GM21529 (cell line): Measurements from ENCODE around the gene FRS3.

Experiments used
- ATAC-seq: cut with Tn5 transposase; IDR thresholded peaks from one replicate; pipeline ENCODE4 v1.9.1; 2021; ENCODE audit not compliant: unreplicated experiment

The FRS3 gene

DNA sequence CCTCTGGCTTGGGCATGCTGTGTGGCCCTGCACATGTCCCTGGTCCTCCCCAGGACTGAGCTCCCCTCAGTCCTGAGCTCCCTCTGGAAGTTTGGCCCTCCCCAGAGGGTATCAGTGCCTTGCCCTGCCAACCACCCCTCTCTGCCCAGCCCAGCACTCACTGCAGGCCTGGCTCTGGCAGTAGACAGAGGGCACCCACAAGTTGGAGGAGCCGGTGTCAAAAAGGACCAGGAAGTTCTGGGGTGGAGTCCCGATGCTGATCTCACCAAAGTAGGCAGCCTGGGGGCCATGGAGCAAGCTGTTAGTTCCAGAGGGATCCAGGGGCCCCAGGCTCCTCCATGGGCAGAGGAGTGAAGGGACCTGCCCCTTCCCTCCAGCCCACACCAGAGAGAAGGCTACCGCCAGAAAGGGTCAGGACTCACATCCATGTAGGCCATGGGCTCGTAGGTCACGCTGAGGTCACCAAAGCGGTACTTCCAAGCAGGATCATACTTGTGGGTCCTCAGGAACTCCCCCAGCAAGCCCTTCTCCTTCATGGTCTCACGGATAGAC lies 35.4 kb downstream of the FRS3 start:
- no peak for ATAC-seq

DNA sequence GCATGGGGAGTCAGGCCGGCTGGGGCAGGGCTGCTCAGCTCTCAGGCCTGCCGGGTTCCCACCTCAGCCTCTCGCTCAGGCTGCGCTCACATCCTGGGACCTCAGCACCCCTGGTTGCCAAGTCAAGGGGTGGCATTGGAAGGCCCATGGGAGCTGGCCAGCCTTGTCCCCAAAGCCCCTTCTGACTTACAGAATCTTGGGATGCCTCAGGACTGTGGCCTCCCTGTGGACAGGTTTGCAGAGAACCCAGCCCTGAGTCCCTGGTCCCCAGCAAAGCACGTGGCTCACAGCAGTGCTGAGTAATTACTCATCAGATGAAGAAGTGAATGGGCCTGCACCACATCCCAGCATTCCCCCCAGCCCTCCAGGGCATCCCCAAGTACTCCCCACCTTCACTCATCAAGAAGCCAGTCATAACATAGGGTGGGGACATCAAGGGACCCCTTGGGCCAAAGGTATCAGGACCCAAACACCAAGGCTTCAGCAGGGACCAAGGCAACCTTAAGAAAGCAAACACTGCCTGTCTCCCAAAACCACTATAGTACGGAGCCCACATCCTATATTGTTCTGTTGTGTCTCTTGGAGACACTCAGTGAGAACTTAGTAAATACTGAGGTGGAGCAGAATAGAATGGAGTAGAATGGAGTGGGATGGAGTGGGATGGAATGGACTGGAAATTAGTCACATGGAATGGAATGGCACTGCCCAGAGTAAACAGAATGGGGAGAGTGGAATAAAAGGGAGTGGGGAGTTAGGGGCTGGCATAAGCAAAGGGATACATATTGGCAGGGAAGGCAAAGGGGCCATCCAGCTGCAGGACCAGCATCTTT lies 36.1 kb downstream of the FRS3 start:
- ATAC-seq = no peak

DNA sequence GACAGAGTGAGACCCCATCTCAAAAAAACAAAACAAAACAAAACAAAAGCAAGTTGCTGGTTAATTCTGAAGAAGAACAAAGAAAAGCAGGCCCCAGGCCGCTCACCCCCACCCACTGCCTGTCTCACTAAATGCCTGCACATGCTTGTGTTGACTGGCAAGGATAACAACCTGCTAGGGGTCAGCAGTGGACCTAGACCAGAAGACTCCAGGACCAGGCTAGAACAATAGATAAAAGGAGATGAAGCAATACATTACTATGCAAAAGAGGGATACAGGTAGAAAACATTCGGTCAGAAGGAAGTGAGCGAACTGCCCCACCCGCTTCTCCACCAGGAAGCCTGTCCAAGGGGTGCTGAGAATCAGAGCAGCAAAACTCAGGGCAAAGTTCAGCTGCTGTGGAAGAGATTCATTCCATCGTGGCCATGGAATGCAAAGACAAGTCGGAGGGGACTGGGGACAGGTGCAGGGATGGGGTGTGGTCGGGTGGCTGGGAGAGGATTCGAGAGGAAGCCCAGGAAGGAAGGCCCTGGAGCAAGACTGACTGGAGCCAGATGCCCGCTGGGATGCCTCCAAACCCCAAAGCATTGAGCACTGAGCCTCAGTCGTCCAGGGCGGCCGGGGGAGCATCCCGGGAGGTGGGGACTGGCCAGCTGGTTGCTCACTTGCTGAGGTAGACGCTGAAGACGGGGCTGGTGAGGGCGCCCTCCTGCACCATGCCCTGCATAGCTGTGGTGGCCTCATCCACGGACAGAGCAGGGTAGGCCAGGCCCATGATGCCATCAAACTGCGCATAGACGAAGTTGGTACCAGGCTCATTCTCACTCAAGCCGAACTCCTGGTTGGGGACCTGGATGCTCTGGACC lies 37.8 kb downstream of the FRS3 start:
- no peak for ATAC-seq

DNA sequence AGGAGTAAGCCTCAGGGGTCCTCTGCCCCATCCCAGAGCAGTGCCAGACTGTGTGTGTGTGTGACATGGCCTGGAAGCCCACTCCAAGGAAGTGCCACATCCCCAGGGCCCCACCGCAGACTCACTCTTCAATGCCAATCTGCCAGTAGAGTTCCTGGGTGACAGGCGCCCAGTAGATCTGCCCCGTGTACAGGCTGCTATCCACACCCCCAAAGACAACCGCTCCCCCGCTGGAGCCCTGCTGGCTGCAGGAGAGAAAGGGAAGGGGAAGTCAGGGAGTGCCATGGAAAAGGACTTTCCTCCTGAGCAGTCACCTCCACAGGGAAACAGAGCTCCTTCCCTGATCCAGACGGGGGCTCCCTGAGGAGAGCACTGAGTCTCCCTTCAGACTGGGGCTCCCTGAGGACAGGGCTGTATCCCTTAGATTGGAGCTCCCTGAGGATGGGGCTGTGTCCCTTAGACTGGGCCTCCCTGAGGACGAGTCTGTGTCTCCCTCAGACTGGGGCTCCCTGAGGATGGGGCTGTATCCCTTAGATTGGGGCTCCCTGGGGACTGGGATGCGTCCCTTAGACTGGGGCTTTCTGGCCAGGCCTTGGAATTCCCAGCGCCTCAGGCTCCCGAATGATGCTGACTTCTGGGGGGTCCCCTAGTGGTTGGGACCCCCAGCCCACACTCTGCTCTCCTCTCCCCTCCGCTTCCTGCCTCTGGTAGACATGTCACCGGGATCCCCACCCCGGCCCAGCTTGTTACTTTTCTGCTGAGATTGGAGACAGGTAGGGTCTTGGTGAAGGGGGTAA lies 39.1 kb downstream of the FRS3 start:
- no peak for ATAC-seq

DNA sequence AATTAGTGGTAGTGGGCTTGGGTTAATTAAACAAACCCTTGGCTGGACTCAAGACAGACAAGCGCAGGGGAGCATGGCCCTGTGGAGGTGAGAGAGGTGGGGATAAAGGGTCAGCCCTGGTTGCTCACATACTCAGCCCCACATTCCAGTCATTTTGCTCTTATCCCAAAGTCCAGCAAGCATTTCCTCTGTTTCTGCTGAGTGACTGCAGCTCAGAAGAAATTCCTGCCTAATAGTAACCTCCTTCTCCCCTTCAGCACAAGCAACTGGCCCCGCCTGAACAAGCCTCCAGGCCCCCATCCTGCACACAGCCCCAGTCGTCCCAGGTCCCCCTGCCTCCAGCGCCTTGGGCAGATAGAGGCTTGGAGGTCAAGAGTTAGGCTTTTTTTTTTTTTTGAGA lies 40.7 kb downstream of the FRS3 start:
- ATAC-seq = no peak

DNA sequence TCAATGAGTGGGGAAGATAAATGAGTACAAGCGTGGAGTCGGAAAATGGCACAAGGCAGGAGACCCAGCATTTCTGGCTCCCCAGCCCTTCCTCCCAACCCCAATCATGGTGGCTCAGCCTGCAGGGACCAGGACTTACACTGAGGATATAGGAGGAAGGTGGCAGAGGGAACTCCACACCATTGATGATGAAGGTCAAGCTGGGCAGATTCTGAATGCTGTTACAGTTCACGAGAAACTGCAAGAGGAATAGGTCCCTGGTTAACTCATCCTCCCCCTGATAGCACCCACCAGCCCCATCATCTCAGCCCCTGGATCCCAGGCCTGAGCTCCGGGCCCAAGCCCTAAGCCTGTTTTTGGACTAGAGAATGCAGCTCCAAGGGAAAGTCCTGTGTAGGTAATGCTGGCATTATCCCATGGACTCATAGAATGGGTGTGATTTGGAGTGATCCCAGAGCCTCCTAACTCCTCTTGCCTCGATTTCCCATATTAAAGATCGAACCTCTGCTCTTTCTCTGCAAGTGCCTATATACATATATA lies 42.0 kb downstream of the FRS3 start:
- no peak for ATAC-seq

DNA sequence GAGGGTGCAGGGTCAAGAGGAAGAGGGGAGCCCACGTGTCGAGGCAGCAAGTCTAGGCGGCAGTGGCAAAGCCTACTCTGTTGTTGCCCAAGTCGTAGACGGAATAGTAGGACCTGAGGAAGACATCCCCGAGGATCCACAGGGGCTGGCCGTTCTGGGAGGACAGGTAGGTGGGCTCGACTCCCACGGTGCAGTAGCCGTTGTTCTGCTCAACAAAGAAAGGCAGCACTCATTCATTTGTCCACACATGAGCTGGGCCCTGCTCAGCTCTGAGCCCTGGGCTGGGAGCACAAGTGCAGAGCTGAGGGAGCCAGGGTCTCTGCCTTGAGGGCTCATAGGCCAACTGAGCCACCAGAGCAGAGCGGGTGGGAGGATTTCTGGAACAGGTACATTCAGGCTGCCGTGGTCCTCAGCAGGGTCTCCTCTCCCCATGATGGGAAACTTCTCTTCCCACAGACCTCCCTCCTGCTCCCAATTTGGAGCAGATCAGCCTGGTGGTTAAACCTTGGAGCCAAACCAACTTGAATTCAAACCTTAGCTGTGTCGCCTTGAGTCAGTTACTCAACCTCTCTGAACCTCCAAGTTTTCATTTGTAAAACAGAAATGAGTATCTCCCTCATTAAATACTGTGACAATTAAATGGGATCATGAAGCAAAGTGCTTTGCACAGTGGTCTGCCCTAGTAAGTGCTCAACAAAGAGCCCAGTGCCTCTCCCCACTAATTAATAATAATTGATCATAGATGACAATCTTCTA lies 42.7 kb downstream of the FRS3 start:
- no peak for ATAC-seq

DNA sequence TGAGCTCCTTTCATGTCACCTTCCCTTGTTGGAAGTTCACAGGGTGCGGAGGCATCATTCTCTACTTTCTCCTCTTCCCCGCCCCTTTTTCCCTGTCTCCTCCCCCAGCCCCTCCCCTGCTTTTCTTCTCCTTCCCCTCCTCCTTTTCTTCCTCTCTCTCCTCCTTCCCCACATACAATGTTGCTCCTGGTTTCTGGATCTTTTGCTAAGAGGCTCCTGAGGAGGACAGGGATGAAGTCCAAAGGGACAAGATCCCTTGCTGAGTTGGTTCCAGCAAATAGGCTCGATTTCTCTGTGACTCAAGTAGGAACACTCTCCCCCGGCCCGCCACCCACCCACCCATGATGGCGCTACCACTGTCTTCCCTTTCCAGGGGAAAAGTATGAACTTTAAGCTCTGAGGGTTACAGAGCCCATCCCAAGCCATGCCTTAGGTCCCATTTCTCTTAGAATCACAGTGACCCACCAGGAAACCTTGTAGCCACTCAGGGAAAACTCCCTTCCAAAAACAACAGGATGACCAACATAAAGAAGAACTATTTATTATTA lies 43.4 kb downstream of the FRS3 start:
- ATAC-seq = no peak

DNA sequence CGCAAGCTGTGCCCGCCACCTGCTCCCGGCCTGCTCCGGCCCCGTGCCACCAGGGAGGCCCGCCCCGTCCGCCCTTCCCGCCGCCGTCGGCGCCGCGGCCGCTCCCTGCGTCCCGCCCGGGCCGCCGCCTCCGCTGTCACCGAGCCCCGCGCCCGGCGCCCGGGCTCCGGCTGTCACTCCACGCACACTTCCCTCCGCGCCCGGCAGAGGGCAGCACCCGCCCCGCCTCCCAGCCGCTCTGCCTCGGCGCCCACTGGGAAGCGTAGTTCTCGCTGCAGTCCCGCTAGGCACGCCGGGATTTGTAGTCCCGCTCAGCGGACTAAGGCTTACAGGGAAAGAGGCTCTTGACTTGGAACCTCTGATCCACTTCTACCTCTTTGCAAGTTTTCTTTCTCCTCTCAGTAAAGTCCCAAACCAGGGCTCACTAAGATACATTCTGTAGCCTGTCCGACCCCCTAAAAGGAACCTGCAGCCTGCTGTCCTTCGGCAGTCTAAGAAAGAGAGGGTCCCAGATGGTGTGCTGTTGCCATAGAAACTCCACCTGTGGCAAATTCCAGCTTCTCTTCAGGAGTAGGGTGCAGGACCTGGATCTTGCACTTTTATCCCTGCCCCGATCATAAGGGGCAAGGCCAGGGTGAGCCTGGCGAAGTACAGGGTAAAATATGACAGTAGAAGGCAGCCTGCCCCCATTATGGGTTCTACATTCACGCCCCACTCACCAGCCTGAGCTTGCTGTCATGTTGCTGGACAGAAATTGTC lies 44.1 kb downstream of the FRS3 start, which contains the start of gene TFEB:
Gene TFEB, minus strand, starts transcription at position 182 of the 759 bp plus-strand sequence. CDS start 44,395 bp downstream, outside the sequence.
- peak; percentile 51 for ATAC-seq

DNA sequence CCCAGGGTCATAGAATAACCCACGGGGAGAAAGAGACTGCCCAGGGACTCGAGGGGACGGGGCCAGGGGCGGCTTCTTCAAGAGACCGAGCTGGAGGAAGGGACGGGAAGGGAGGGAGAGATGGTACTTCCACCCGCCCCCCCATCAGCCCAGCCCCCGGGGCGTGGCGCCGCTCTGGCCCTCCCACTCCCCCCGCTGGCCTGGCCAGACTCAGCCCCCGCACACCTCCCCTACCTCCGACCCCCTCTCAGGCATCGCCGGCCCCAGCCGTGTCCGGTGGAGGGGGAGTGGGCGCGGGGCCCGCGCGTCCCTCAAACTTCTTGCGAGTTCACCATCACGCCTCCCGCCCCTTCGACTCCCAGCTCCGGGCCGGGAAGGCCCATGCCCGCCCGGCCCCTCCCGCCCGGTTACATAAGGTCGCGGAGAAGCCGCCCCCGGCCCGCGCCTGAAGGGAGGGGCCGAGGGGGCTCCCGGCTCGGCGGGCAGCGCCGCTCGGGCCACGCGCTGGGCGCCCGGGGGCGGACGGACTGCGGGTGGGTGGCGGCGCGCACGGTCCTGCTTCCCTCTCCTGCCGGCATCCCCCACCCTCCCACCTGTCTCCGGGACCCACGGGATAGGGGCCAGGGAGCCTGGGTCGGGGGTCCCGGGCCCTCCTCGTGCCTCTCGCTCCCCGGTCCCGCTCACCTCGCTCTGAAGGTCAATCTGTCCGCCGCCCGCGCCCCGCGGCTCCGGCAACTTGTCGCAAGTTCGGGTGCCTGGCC lies 44.9 kb downstream of the FRS3 start:
- peak; percentile 29 for ATAC-seq

DNA sequence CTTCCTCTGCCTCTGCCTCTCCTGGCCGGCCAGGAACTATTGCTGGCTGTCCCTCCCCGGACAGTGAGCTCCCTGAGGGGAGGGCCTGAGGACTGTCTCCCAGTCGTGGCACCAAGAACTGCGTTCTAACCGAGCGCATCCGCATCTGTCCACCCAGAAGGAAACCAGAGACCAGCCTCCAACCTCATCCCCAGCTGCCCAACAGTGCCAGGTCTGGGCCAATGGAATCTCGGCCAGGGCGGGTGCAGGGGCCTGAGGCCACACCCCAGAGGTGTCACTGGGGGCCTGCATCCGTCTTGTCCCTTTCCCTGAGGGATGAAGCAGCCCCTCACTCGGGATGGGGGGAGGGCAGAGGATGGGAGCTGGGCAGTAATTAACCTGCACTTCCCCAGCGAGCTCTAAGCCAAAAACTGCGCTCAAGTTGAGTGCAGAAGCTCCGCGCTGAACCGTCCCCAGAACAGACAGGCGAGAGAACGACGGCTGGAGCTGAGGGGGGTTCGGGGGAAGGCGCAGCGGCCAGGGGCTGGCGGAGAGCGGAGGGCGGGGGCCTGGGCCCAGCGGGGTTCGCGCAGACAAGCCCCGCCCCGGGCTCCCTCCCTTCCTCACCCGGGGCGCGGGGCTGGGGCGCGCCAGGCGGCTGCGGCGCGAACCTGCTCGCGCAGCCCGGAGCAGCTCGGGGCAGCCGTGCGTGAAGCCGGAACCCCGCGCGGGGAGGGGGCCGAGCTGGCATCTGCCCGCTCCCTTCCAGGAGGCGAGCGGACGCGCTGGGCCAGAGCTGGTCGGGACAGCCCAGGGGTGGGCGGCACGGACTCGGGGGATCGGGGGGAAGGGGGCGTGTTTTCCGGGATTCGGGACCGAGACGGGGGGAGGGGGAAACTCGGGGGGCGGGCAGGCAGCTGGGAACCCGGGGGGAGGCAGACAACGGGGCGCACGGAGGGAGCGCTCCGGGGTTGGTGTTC lies 45.7 kb downstream of the FRS3 start:
- peak; percentile 45 for ATAC-seq

DNA sequence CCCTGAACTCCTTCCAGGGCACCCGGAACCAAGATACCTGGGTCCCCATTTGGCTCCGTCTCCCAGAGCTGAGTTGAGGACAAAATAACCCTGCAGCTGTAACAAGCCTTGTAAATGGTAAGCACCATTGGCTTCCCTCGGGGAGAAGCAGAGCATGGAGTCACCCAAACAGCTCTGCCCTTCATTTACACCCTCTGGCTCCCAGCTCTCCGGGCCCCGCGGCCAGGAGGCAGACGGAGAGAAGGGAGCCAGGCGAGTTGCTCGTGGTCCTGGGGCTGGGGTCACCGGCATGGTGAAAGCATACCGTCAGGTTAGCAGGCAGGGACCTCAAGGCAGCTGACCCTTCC lies 46.4 kb downstream of the FRS3 start:
- no peak for ATAC-seq

DNA sequence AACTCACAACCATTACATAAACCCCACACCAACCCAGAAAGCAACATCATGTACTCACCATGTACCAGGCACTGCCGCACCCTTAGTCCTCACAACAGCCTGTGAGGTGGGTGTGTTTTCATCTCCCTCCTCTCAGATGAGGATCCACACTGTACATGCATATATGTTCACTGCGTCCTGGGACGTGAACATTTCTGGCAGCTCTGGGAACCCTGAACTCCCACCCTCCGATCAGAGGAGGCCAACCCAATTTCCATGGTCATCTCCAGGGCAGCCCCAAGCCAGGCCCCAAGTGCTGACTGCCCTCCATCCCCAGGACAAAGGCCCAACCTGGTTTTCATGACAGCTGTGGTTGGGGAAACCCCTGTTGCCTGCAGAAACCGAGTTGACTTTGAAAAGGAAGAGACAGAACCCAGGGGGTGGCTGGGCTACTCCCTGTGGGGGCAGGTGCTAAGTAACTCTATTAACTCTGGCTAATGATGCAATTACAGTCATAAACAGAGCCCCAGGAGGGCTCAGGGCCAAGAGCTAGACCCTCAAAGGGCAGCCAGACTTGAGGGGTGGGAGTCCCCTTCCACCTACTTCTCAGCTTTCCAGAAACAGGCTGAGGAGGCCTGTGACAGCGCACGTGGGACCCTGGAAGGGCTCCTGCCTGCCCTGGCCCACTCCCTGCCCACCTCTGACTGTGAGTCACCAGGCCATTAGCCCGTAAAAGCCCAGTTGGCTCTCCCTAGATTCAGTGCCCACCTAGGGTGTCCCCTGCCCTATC lies 46.9 kb downstream of the FRS3 start:
- ATAC-seq = peak; percentile 33

DNA sequence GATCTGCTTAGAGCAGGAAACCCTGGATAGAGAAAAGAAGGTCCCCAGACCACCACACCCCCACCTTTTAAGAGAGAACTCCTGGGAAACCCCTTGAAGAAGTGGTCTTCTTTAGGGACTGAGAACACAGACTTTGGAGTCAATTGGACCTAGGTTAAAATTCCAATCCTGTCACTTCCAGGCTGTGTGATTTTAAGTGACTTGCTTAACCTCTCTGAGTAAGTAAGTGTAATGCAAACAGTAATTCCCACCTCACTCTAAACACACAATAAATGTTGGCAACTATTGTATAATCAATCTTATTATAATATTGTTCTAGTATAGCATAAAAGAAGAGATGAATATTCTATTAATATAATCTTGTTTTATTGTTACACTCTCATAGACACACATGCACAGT lies 47.6 kb downstream of the FRS3 start:
- ATAC-seq = no peak

DNA sequence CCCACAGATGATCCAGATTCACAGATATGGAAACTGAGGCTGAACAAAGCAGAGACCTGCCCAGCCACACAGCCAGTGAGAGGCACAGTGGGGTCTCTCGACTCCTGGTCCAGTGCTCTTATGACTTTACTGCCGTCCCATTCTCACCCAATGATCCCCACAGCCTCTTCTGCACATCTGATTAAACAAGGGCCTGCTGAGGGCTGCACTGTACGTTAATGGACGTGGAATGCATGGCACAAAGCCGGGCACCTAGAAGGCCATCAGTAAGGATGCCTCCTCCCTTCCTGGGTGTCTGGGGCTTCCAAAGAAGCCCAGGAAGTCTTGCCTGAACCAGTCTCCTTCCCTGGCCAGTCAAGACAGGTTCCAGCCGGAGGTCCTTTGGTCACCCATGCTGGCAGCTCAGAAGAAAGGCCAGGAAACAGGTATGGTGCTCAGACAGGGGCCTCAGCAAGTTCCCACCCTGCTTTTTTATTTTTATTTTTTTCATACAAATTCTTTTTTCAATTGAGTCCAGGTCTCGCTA lies 48.1 kb downstream of the FRS3 start:
- no peak for ATAC-seq
